CD4-positive, CD25-positive, alpha-beta regulatory T cell (primary cell): ENCODE results near the gene RPLP1. TPM values are rescaled to one million over a fixed set of nuclear protein-coding genes. Genes with fewer than 3 reads are reported as not detected.

Experiments
- ATAC-seq, 2 donors: fragments of 150-1000 bp; cut with Tn5 transposase; one replicate each; pipeline ENCODE4 v1.10.0; 2021; ENCODE audit warnings: low read depth in 2 of 2, moderate number of reproducible peaks in 2 of 2, moderate library complexity in 1 of 2
- DNase-seq, 3 donors: peaks; one replicate each; pipeline versions ENCODE4 v3.0.0 to v3.0.0-alpha.2; 2012 to 2022; ENCODE audit warnings: mixed read lengths in 1 of 3
- H3K27ac ChIP-seq: one replicate; pipeline ENCODE4 v1.7.0; 2013; ENCODE audit warnings: mild to moderate bottlenecking, low read length; ENCODE audit not compliant: insufficient read depth, poor library complexity, severe bottlenecking
- H3K27me3 ChIP-seq: one replicate; pipeline ENCODE4 v1.7.0; 2013; ENCODE audit warnings: low read length; ENCODE audit not compliant: control insufficient read depth, insufficient read depth
- H3K36me3 ChIP-seq: one replicate; pipeline ENCODE4 v1.7.0; 2013; ENCODE audit warnings: mild to moderate bottlenecking, low read length, moderate library complexity; ENCODE audit not compliant: control insufficient read depth, insufficient read depth
- H3K4me1 ChIP-seq: 2 replicates; pipeline ENCODE4 v1.7.0; 2013; ENCODE audit warnings: mild to moderate bottlenecking, low read length; ENCODE audit not compliant: insufficient read depth, control insufficient read depth, poor library complexity, severe bottlenecking
- H3K4me3 ChIP-seq: one replicate; pipeline ENCODE4 v1.7.0; 2013; ENCODE audit warnings: low read depth, mild to moderate bottlenecking, low read length, moderate library complexity
- H3K9me3 ChIP-seq, 2 experiments: 1 replicate in 1 of 2; 2 replicates in 1 of 2; pipeline ENCODE4 v1.7.0; 2013; ENCODE audit warnings: low read length in 2 of 2, mild to moderate bottlenecking in 1 of 2, moderate library complexity in 1 of 2; ENCODE audit not compliant: control insufficient read depth in 2 of 2
- H3K27ac Mint-ChIP-seq, 3 donors: one replicate each; pipeline ENCODE4 v1.8.0; 2020 to 2022; ENCODE audit warnings: mild to moderate bottlenecking in 3 of 3, mixed read lengths in 3 of 3, moderate library complexity in 2 of 3
- H3K27me3 Mint-ChIP-seq: one replicate; pipeline ENCODE4 v1.8.0; 2022; ENCODE audit warnings: mild to moderate bottlenecking, mixed read lengths
- H3K36me3 Mint-ChIP-seq: one replicate; pipeline ENCODE4 v1.8.0; 2020; ENCODE audit warnings: mixed read lengths
- H3K4me1 Mint-ChIP-seq, 4 donors: one replicate each; pipeline ENCODE4 v1.8.0; 2020 to 2022; ENCODE audit warnings: mixed read lengths in 4 of 4, mild to moderate bottlenecking in 1 of 4
- H3K4me3 Mint-ChIP-seq, 4 donors: one replicate each; pipeline ENCODE4 v1.8.0; 2020 to 2022; ENCODE audit warnings: mild to moderate bottlenecking in 4 of 4, mixed read lengths in 4 of 4, moderate library complexity in 3 of 4
- H3K9me3 Mint-ChIP-seq, 7 donors: one replicate each; pipeline ENCODE4 v1.8.0; 2020 to 2022; ENCODE audit warnings: mixed read lengths in 7 of 7, mild to moderate bottlenecking in 3 of 7, moderate library complexity in 2 of 7
- polyA plus RNA-seq, 4 donors: library from polyadenylated mRNA; unstranded; fragments of 300-500 nt; fragmentation: Illumina TruSeq; gene quantifications; one replicate each; pipeline ENCODE4 v1.2.3, GENCODE V29; 2021
- total RNA-seq: library from RNA; stranded (reverse); gene quantifications from one replicate; pipeline ENCODE4 v1.2.3, GENCODE V29; 2022

The RPLP1 gene
- total and polyA plus RNA-seq, 5 donors from 2014 or later, result 1,439 to 2,778 (median 2,009) TPM

GRCh38 chr15:69479971-69480370 is 27.4 kb downstream of the RPLP1 start:
- no peaks in the 10 kb centered on the region for H3K4me1 ChIP-seq
- DNase-seq (no peak), ATAC-seq (no peak)
- peaks cover 2% of the 10 kb centered on the region for H3K27me3 ChIP-seq
- H3K9me3 ChIP-seq, result peaks cover 4% of the 10 kb centered on the region in 2 experiments
- Mint-ChIP-seq H3K9me3 (peaks cover 0 to 7% (median 2%) of the 10 kb centered on the region in 7 donors), H3K27ac (no peak overlapping the region), H3K27me3 (peaks cover 11% of the 10 kb centered on the region), H3K4me1 (no peaks in the 10 kb centered on the region), H3K4me3 (no peak overlapping the region), H3K36me3 (no peaks in the 10 kb centered on the region)
- no peak overlapping the region for H3K27ac ChIP-seq
- no peak overlapping the region for H3K4me3 ChIP-seq
- H3K36me3 ChIP-seq, result no peaks in the 10 kb centered on the region

- Mint-ChIP-seq H3K4me3 (no peak overlapping the region), H3K27me3 (peaks cover 9% of the 10 kb centered on the region), H3K27ac (no peak overlapping the region), H3K9me3 (peaks cover 0 to 12% (median 2%) of the 10 kb centered on the region in 7 donors), H3K36me3 (no peaks in the 10 kb centered on the region), H3K4me1 (no peaks in the 10 kb centered on the region)
- Histone ChIP-seq H3K27ac (no peak overlapping the region), H3K4me3 (no peak overlapping the region), H3K27me3 (peaks cover 2% of the 10 kb centered on the region), H3K36me3 (no peaks in the 10 kb centered on the region), H3K4me1 (no peaks in the 10 kb centered on the region), H3K9me3 (peaks cover 4 to 8% of the 10 kb centered on the region in 2 experiments)
- no peak for DNase-seq
- ATAC-seq, result no peak
These were observed 28.3 kb downstream of the RPLP1 start for GRCh38 chr15:69480932-69481331.

GRCh38 chr15:69482686-69483256 is 30.2 kb downstream of the RPLP1 start:
- Mint-ChIP-seq H3K27ac (no peak overlapping the region), H3K4me1 (no peaks in the 10 kb centered on the region), H3K36me3 (no peaks in the 10 kb centered on the region), H3K9me3 (peaks cover 0 to 14% (median 4%) of the 10 kb centered on the region in 7 donors), H3K4me3 (no peak overlapping the region), H3K27me3 (peaks cover 11% of the 10 kb centered on the region)
- no peak for ATAC-seq
- no peak overlapping the region for H3K4me3 ChIP-seq
- no peaks in the 10 kb centered on the region for H3K36me3 ChIP-seq
- H3K9me3 ChIP-seq, result peaks cover 4 to 8% of the 10 kb centered on the region in 2 experiments
- no peak for DNase-seq
- peaks cover 2% of the 10 kb centered on the region for H3K27me3 ChIP-seq
- H3K4me1 ChIP-seq, result no peaks in the 10 kb centered on the region
- H3K27ac ChIP-seq, result no peak overlapping the region

- Mint-ChIP-seq H3K4me3 (no peak overlapping the region), H3K27ac (no peak overlapping the region), H3K36me3 (no peaks in the 10 kb centered on the region), H3K9me3 (peaks cover 0 to 9% (median 2%) of the 10 kb centered on the region in 7 donors), H3K27me3 (peaks cover 12% of the 10 kb centered on the region), H3K4me1 (no peaks in the 10 kb centered on the region)
- ATAC-seq, result no peak
- DNase-seq, result no peak
- H3K4me3 ChIP-seq, result no peak overlapping the region
- peaks cover 0 to 5% of the 10 kb centered on the region in 2 experiments for H3K9me3 ChIP-seq
- no peaks in the 10 kb centered on the region for H3K36me3 ChIP-seq
- H3K27me3 ChIP-seq, result peaks cover 2% of the 10 kb centered on the region
- no peak overlapping the region for H3K27ac ChIP-seq
- no peaks in the 10 kb centered on the region for H3K4me1 ChIP-seq
These were observed 32.2 kb downstream of the RPLP1 start for GRCh38 chr15:69484837-69485236.

- peaks cover 0 to 8% (median 2%) of the 10 kb centered on the region in 7 donors for H3K9me3 Mint-ChIP-seq
- no peaks in the 10 kb centered on the region for H3K36me3 ChIP-seq
- DNase-seq (no peak), ATAC-seq (no peak)
- H3K27ac ChIP-seq, result no peak overlapping the region
- no peak overlapping the region for H3K4me3 Mint-ChIP-seq
- no peak overlapping the region for H3K4me3 ChIP-seq
- H3K9me3 ChIP-seq, result peaks cover 0 to 5% of the 10 kb centered on the region in 2 experiments
- H3K4me1 ChIP-seq, result no peaks in the 10 kb centered on the region
- H3K4me1 Mint-ChIP-seq, result no peaks in the 10 kb centered on the region
- H3K27ac Mint-ChIP-seq, result no peak overlapping the region
- H3K27me3 ChIP-seq, result peaks cover 5% of the 10 kb centered on the region
- no peaks in the 10 kb centered on the region for H3K36me3 Mint-ChIP-seq
- peaks cover 22% of the 10 kb centered on the region for H3K27me3 Mint-ChIP-seq
These were observed 34.0 kb downstream of the RPLP1 start for GRCh38 chr15:69486481-69487110.

DNA sequence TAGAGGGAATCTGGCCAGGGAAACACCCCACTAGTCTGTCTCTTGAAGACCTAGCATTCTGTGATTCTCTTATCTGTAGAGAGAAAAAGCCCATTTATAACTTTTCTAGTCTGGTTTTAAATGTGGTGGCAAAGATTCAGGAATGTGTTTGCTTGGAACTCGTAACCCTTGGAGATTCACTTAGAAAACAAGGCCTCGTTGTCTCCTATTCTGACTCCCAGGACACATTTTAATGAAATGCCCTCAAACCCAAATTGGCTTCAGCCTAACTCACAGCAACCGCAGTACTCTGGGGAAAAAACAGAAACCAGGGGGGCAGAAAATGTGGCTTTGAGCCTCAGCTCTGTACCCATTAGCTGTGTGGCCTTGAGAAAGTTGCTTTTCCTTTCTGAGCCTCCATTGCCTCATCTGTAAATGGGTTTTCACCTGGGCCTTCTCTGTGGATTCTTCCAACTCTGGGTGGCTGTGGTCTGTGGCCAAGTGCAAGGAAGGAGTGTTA is 36.5 kb downstream of the RPLP1 start:
- Mint-ChIP-seq H3K9me3 (peaks cover 0 to 11% (median 1%) of the 10 kb centered on the region in 7 donors), H3K4me3 (no peak overlapping the region), H3K27me3 (peaks cover 30% of the 10 kb centered on the region), H3K36me3 (peaks cover 4% of the 10 kb centered on the region), H3K4me1 (no peaks in the 10 kb centered on the region), H3K27ac (no peak overlapping the region)
- no peak overlapping the region for H3K27ac ChIP-seq
- DNase-seq, result no peak
- no peaks in the 10 kb centered on the region for H3K36me3 ChIP-seq
- peaks cover 9% of the 10 kb centered on the region for H3K27me3 ChIP-seq
- no peaks in the 10 kb centered on the region for H3K4me1 ChIP-seq
- no peak for ATAC-seq
- H3K9me3 ChIP-seq, result peaks cover 0 to 8% of the 10 kb centered on the region in 2 experiments
- no peak overlapping the region for H3K4me3 ChIP-seq

DNA sequence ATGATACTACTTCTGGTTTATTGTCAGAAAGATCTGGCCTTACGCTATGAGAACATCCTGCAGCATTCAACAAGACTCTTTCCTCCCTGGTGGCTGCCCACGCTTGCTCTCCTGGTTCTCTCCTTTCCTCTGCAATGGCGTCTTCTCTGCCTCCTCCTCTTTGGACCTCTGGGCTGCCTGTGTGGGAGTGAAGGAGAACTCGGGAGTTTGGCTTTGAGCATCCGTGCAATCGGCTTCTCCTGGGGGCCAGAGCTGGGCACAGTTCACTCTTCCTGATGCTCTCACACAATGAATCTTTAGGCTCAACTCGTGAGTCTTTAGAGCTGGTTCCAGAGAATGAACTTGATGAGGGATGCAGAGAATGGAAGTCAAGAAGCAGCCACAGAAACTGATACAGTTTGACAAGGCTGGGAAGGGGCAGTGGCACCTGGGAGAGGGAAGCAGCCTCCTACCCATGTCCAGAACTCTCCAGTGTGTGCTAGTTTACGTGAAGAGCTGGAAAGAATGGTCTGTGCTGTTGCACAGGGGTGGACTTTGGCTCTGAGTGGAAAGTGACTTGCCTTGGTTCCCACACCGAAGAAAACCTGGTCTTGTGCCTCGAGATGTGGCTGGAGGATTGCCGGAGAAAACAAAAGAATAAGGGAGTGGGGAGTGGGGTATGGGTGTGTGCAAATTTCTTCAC is 37.9 kb downstream of the RPLP1 start:
- Histone ChIP-seq H3K9me3 (peaks cover 0 to 8% of the 10 kb centered on the region in 2 experiments), H3K27me3 (peaks cover 7% of the 10 kb centered on the region), H3K4me3 (no peak overlapping the region), H3K27ac (no peak overlapping the region), H3K4me1 (no peaks in the 10 kb centered on the region), H3K36me3 (no peaks in the 10 kb centered on the region)
- Mint-ChIP-seq H3K36me3 (peaks cover 4% of the 10 kb centered on the region), H3K27ac (no peak overlapping the region), H3K4me1 (no peaks in the 10 kb centered on the region), H3K4me3 (no peak overlapping the region), H3K27me3 (peaks cover 31% of the 10 kb centered on the region), H3K9me3 (peaks cover 0 to 9% (median 1%) of the 10 kb centered on the region in 7 donors)
- DNase-seq, result no peak
- ATAC-seq, result no peak
